H1 (cell line): ENCODE results near the gene PASK. TPM values are rescaled to one million over a fixed set of nuclear protein-coding genes. Genes with fewer than 3 reads are reported as not detected.

ENCODE experiments used
- CTCF ChIA-PET: fragments of 300-600 bp; sonication (Branson Sonifier 250); formaldehyde crosslinking; loops from one replicate; lab custom pipeline; 2021; ENCODE audit not compliant: partially characterized antibody; lab: Charles Lee
- POLR2A ChIA-PET: fragments of 300-600 bp; sonication (Branson Sonifier 250); formaldehyde crosslinking; loops from one replicate; lab custom pipeline; 2021; ENCODE audit warnings: inconsistent platforms; ENCODE audit not compliant: partially characterized antibody; lab: Charles Lee
- DNase-seq, 2 experiments: peaks; one replicate each; pipeline versions ENCODE4 v3.0.0 to v3.0.0-alpha.2; 2010 to 2022; ENCODE audit warnings: low spot score in 2 of 2, low read depth in 1 of 2, mixed read lengths in 1 of 2
- FAIRE-seq: peaks from 2 replicates; lab custom pipeline; 2011; peaks lifted over from hg19 to GRCh38; lab: Jason Lieb, UNC
- H2AFZ ChIP-seq: 2 replicates; pipeline ENCODE4 v1.8.1; 2012; ENCODE audit warnings: low read length, inconsistent platforms
- H2AK5ac ChIP-seq: 2 replicates; pipeline ENCODE4 v1.6.1; 2013; ENCODE audit warnings: low read depth, low read length
- H2BK120ac ChIP-seq: replicated peaks from 2 replicates; pipeline ENCODE3; 2013; ENCODE audit warnings: low read depth, low read length, inconsistent platforms
- H2BK12ac ChIP-seq: 2 replicates; pipeline ENCODE4 v1.6.1; 2013; ENCODE audit warnings: low read depth, low read length
- H2BK15ac ChIP-seq: 2 replicates; pipeline ENCODE4 v1.6.1; 2013; ENCODE audit warnings: low read length
- H2BK20ac ChIP-seq: 2 replicates; pipeline ENCODE4 v1.6.1; 2013; ENCODE audit warnings: low read length
- H2BK5ac ChIP-seq: 2 replicates; pipeline ENCODE4 v1.6.1; 2013; ENCODE audit warnings: low read depth, low read length
- H3K14ac ChIP-seq: 2 replicates; pipeline ENCODE4 v1.6.1; 2013; ENCODE audit warnings: inconsistent platforms; ENCODE audit not compliant: insufficient read length
- H3K18ac ChIP-seq: 2 replicates; pipeline ENCODE4 v1.6.1; 2013; ENCODE audit warnings: low read length; ENCODE audit errors: extremely low read depth
- H3K23ac ChIP-seq: 2 replicates; pipeline ENCODE4 v1.6.1; 2013; ENCODE audit warnings: inconsistent platforms; ENCODE audit not compliant: insufficient read length
- H3K23me2 ChIP-seq: 2 replicates; pipeline ENCODE4 v1.6.1; 2013; ENCODE audit warnings: low read depth, low read length
- H3K27ac ChIP-seq: 2 replicates; pipeline ENCODE4 v1.6.1; 2011; ENCODE audit warnings: low read depth, low read length, inconsistent platforms
- H3K27me3 ChIP-seq, 4 experiments: replicated peaks in 1 of 4; 1 replicate in 1 of 4; 2 replicates in 3 of 4; pipeline versions ENCODE4 v1.6.1 to v1.8.1; 2011 to 2013; ENCODE audit warnings: low read length in 3 of 4, mild to moderate bottlenecking in 3 of 4, inconsistent platforms in 2 of 4, mixed read lengths in 2 of 4, moderate library complexity in 1 of 4; ENCODE audit not compliant: control insufficient read depth in 3 of 4, insufficient read depth in 3 of 4; ENCODE audit errors: extremely low read depth in 1 of 4
- H3K36me3 ChIP-seq, 4 experiments: 2 replicates each; pipeline versions ENCODE4 v1.6.1 to v1.8.1; 2011 to 2013; ENCODE audit warnings: mild to moderate bottlenecking in 4 of 4, low read length in 3 of 4, moderate library complexity in 2 of 4, control low read depth in 1 of 4, inconsistent platforms in 1 of 4; ENCODE audit not compliant: insufficient read depth in 4 of 4, control insufficient read depth in 2 of 4
- H3K4ac ChIP-seq: replicated peaks from 2 replicates; pipeline ENCODE3; 2013; ENCODE audit warnings: low read length, low read depth, mixed read lengths, inconsistent platforms; ENCODE audit not compliant: insufficient read length
- H3K4me1 ChIP-seq, 4 experiments: replicated peaks in 1 of 4; 1 replicate in 1 of 4; 2 replicates in 3 of 4; pipeline versions ENCODE4 v1.6.1 to v1.8.1; 2011 to 2013; ENCODE audit warnings: low read length in 3 of 4, inconsistent platforms in 2 of 4, mixed read lengths in 1 of 4; ENCODE audit not compliant: insufficient read depth in 4 of 4, control insufficient read depth in 3 of 4
- H3K4me2 ChIP-seq, 2 experiments: 2 replicates each; pipeline versions ENCODE4 v1.6.1 to v1.8.1; 2011 to 2013; ENCODE audit warnings: low read depth in 2 of 2, low read length in 2 of 2, control low read depth in 1 of 2, inconsistent platforms in 1 of 2, mild to moderate bottlenecking in 1 of 2; ENCODE audit not compliant: insufficient read depth in 1 of 2
- H3K4me3 ChIP-seq, 4 experiments: fragments of 200-600, 300-600 bp in 1 of 4; sonication (generic), shearing (Covaris generic), sonication (Bioruptor Twin) in 1 of 4; 2 replicates each; pipeline versions ENCODE4 v1.5.1 to v1.8.1; 2011 to 2016; ENCODE audit warnings: low read length in 4 of 4, low read depth in 3 of 4, control low read depth in 2 of 4, inconsistent platforms in 2 of 4, mild to moderate bottlenecking in 2 of 4, mixed read lengths in 1 of 4, moderate library complexity in 1 of 4; ENCODE audit not compliant: insufficient read depth in 2 of 4; ENCODE audit errors: extremely low read depth in 1 of 4
- H3K56ac ChIP-seq: replicated peaks from 2 replicates; pipeline ENCODE3; 2013; ENCODE audit warnings: low read depth, mild to moderate bottlenecking, mixed read lengths, low read length, inconsistent platforms; ENCODE audit not compliant: insufficient read length
- H3K79me1 ChIP-seq: 2 replicates; pipeline ENCODE4 v1.6.1; 2013; ENCODE audit warnings: low read depth, low read length, control low read depth
- H3K79me2 ChIP-seq, 2 experiments: 2 replicates each; pipeline versions ENCODE4 v1.6.1 to v1.8.1; 2012 to 2013; ENCODE audit warnings: low read length in 2 of 2, mild to moderate bottlenecking in 2 of 2, inconsistent platforms in 1 of 2; ENCODE audit not compliant: insufficient read depth in 2 of 2, control insufficient read depth in 1 of 2
- H3K9ac ChIP-seq, 4 experiments: replicated peaks in 1 of 4; 1 replicate in 1 of 4; 2 replicates in 3 of 4; pipeline versions ENCODE4 v1.6.1 to v1.8.1; 2011 to 2013; ENCODE audit warnings: low read depth in 3 of 4, low read length in 3 of 4, control low read depth in 2 of 4, mild to moderate bottlenecking in 2 of 4, moderate library complexity in 2 of 4, inconsistent platforms in 1 of 4; ENCODE audit errors: extremely low read depth in 1 of 4
- H3K9me3 ChIP-seq, 2 experiments: 2 replicates each; pipeline versions ENCODE4 v1.6.1 to v1.8.1; 2012 to 2013; ENCODE audit warnings: mild to moderate bottlenecking in 2 of 2, moderate library complexity in 2 of 2, control low read depth in 1 of 2, inconsistent platforms in 1 of 2, low read depth in 1 of 2, low read length in 1 of 2, mixed read lengths in 1 of 2; ENCODE audit not compliant: insufficient read depth in 2 of 2
- H4K20me1 ChIP-seq, 2 experiments: replicated peaks in 1 of 2; 2 replicates each; pipeline versions ENCODE3 to v1.8.1; 2011 to 2013; ENCODE audit warnings: inconsistent platforms in 2 of 2, low read length in 2 of 2, mild to moderate bottlenecking in 1 of 2; ENCODE audit not compliant: insufficient read depth in 2 of 2, control insufficient read depth in 1 of 2
- H4K5ac ChIP-seq: 2 replicates; pipeline ENCODE4 v1.6.1; 2013; ENCODE audit warnings: low read length, low read depth, mixed read lengths, inconsistent platforms; ENCODE audit not compliant: insufficient read length
- H4K8ac ChIP-seq: 2 replicates; pipeline ENCODE4 v1.8.0; 2013; ENCODE audit warnings: mild to moderate bottlenecking, moderate library complexity, low read length, inconsistent platforms; ENCODE audit not compliant: insufficient read depth; ENCODE audit errors: extremely low read depth
- H4K91ac ChIP-seq: replicated peaks from 2 replicates; pipeline ENCODE3; 2013; ENCODE audit warnings: low read length, mixed read lengths, inconsistent platforms; ENCODE audit not compliant: insufficient read length
- MAX ChIP-seq: IDR thresholded peaks from 2 replicates; pipeline ENCODE4 v1.6.1; 2012; ENCODE audit warnings: inconsistent platforms
- POLR2A ChIP-seq, 2 experiments: IDR thresholded peaks; 1 replicate in 1 of 2; 2 replicates in 1 of 2; pipeline ENCODE4 v1.6.1; 2011; ENCODE audit warnings: low read depth in 2 of 2, low read length in 2 of 2, mild to moderate bottlenecking in 2 of 2; ENCODE audit errors: control extremely low read depth in 1 of 2
- WGBS, 2 experiments: shearing (Covaris generic) in 1 of 2; methylation state at CpG; one replicate each; pipeline versions ENCODE4 v1.1.6 to v1.1.7; 2013 to 2015; ENCODE audit warnings: low lambda C conversion rate in 2 of 2, mixed read lengths in 2 of 2, inconsistent platforms in 1 of 2, low coverage in 1 of 2, missing lambda C conversion rate in 1 of 2; ENCODE audit not compliant: insufficient replicate concordance in 2 of 2, insufficient coverage in 1 of 2, insufficient read length in 1 of 2; ENCODE audit errors: extremely low coverage in 1 of 2, missing lambda C conversion rate in 1 of 2; 5-methylcytosine and 5-hydroxymethylcytosine counted together
- polyA plus RNA-seq, 7 experiments: library from polyadenylated mRNA; depleted of rRNA in 3 of 7; stranded (reverse) in 5 of 7; unstranded in 2 of 7; fragments of >200 nt in 5 of 7; fragments of 200-250 nt in 2 of 7; gene quantifications; 1 replicate in 5 of 7; 2 replicates in 1 of 7; 4 replicates in 1 of 7; pipeline versions ENCODE4 v1.2.1 to v1.2.3, GENCODE V29; 2011 to 2013; ENCODE audit warnings: missing spikeins in 2 of 7, mixed read lengths in 2 of 7
- total RNA-seq: library from RNA; stranded (reverse); fragmentation: NEBNext Ultra II Directional; extraction: Animal tissue kit (Norgen Biotek cat#: 25700); gene quantifications from 2 replicates; pipeline ENCODE4 v1.2.1, GENCODE V29; 2021

The PASK gene
- total and polyA plus RNA-seq, 2 of the 8 experiments (the other 6 are each of a cell fraction or from before 2014, with no cell fraction given) = 20.5 to 66.1 TPM

- H3K23me2 ChIP-seq = no peaks in the 10 kb centered on the region
- H3K27ac ChIP-seq = no peak overlapping the region
- no peak overlapping the region for H3K18ac ChIP-seq
- H2BK20ac ChIP-seq = no peak overlapping the region
- no peak overlapping the region for H2AK5ac ChIP-seq
- POLR2A ChIA-PET = interaction anchor here (0.9 to 1.1 kb wide), 2 partner anchors 20 to 87 kb away, joined by 3 read pairs; partner anchors contain the start of gene PPP1R7
- no peak overlapping the region for H3K4ac ChIP-seq
- H4K20me1 ChIP-seq = no peaks in the 10 kb centered on the region
- H3K79me1 ChIP-seq = no peaks in the 10 kb centered on the region
- peak overlapping the region; percentile 23; the same call in 1 of the 2 replicates for H4K8ac ChIP-seq
- no peak overlapping the region for H2BK12ac ChIP-seq
- FAIRE-seq = no peak
- no peak overlapping the region for H3K14ac ChIP-seq
- H3K36me3 ChIP-seq = no peaks in the 10 kb centered on the region
- no peak overlapping the region for H2BK120ac ChIP-seq
- no peaks in the 10 kb centered on the region for H3K79me2 ChIP-seq
- peak overlapping the region; percentile 29; the same call in 1 of the 2 replicates for H2BK15ac ChIP-seq
- H4K5ac ChIP-seq = no peak overlapping the region
- no peak overlapping the region for H4K91ac ChIP-seq
- no peak overlapping the region for H2BK5ac ChIP-seq
- CTCF ChIA-PET = interaction anchor here (1.2 to 2.1 kb wide), 3 partner anchors 10 to 186 kb away, joined by 3 to 5 read pairs (median 5); no protein-coding TSS in a partner anchor
- TF ChIP-seq MAX (0 out of 2 replicates have a peak, but pooled peaks have one; percentile 12), POLR2A (IDR thresholded peaks at IDR 0.05; ENCODE audit: control extremely low read depth in 1 of 2, low read depth in 2 of 2, low read length in 2 of 2) (no peak)
- TF ChIP-seq, all 59 proteins: peak for 1
- no peak overlapping the region for H2AFZ ChIP-seq
- H3K4me3 ChIP-seq = no peak overlapping the region
- H3K27me3 ChIP-seq = no peaks in the 10 kb centered on the region
- no peak overlapping the region for H3K56ac ChIP-seq
- peaks cover 0 to 9% (median 2%) of the 10 kb centered on the region in 4 experiments; a peak in 3 of 7 replicates for H3K4me1 ChIP-seq
- H3K9ac ChIP-seq = no peak overlapping the region
- no peak for DNase-seq
- 78% methylated on average over 11 of the region's 13 CpGs; no CpG with 5 or more reads in 1 of the 2 experiments for WGBS, 2 experiments
- H3K4me2 ChIP-seq = 0 out of 4 replicates have a peak overlapping the region, but pooled peaks of 1 of the 2 experiments have one; percentile 54
- H3K9me3 ChIP-seq = no peaks in the 10 kb centered on the region
- no peak overlapping the region for H3K23ac ChIP-seq
Observed at GRCh38 chr2:241063093-241063551, 86.2 kb downstream of the PASK start.
